ENCODE results near the gene DZIP1.

Gene DZIP1

DNA sequence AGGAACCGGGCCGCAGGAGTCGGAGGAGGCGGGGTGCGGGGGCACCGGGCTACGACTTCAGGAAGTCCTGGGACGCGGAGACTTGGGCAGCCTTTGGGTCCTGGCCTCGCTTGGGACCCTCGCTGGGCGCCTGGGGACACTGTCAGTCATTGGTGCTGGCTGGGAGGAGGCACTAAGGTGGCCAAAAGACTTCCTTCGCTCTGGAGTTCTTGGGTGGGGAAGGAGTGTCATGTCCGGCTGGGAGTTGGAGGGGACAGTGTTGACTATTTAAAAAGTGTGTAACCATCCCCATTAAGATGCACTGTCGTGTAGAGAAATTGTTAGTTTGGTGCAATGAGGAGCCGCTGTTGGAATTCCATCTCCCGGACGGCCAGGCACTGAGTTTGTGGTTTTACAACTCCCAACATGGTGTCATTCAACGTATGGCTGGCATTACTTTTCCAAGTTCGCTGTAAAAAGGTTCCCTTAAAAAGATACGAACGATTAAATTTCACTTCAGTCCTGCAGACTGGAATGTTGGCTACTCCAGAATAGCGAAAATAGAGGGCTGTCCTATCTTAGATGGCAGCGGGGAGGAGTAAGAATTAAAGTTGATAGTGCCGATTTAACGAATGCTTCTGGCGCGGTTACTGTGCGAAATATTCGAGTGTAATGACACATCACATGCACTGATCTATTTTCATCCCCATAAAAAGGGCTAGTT lies 33.2 kb upstream of the DZIP1 start:
- Histone ChIP-seq H2AFZ (ENCODE audit: low read depth, low read length, severe bottlenecking) (peak overlapping the region; percentile 85), H3K27ac (ENCODE audit: low read depth, low read length) (peak overlapping the region; percentile 45; the same call in 1 of the 2 replicates), H3K36me3 (ENCODE audit: low read length) (0 out of 2 replicates have a peak, but pooled peaks cover 2% of the 10 kb centered on the region)

DNA sequence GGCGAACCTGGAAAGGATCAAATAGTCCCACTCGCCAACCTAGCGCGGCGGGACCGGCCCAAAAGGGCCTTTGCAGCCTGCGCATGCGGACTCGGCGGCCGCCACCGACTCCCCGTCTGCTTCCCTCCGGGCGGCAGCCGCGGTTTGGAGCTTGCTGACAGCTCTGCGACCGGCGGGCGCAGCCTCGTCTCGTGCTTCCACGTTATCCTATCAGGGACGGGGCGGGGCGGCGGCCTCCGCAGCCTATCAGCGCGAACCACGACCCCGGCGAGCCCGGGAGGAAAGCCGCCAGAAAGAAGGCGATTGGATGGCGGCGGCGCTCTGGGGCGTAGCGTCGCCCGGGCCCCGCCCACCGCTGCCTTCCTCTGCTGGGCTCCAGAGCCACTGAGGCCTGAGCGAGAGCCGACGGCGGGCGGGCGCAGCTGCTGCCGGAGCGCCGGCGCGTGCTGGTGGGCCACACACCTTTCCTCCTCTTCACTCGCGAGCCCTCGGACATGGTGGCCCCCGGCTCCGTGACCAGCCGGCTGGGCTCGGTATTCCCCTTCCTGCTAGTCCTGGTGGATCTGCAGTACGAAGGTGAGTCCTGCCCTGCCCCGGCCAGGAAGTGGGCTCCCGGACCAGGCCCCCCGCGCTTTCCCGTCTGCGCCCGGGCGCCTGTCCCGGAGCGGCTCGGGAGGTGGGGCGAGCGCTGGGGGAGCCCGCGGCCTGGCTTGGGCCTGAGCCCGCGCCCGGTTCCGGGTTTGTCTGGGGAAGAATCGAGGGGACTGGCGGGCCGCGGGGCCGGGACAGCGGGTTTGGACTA lies 32.5 kb upstream of the DZIP1 start, which contains the start of gene DNAJC3:
Gene DNAJC3, plus strand, starts transcription at position 378 of the 802 bp plus-strand sequence. Its CDS starts 117 bp downstream, at position 495.
- Histone ChIP-seq H3K79me2 (ENCODE audit: insufficient read depth, low read length) (peaks cover 55% of the 10 kb centered on the region), H3K36me3 (ENCODE audit: low read length) (0 out of 2 replicates have a peak, but pooled peaks cover 3% of the 10 kb centered on the region), H3F3A (ENCODE audit: insufficient read depth) (peaks cover 11% of the 10 kb centered on the region; the same call in 1 of the 2 replicates), H3K27ac (ENCODE audit: low read depth, low read length) (peak within 1 kb of the TSS; percentile 54), H4K20me1 (ENCODE audit: low read depth, low read length) (peaks cover 15% of the 10 kb centered on the region; the same call in 1 of the 2 replicates), H3K9ac (ENCODE audit: low read length) (peak within 1 kb of the TSS; percentile 97), H2AFZ (ENCODE audit: low read depth, low read length, severe bottlenecking) (peak within 1 kb of the TSS; percentile 98), H3K27me3 (ENCODE audit: low read length) (no peaks in the 10 kb centered on the region), H3K9me2 (replicated peaks; ENCODE audit: insufficient read depth, low read length) (no peaks in the 10 kb centered on the region), H3K4me3 (ENCODE audit: insufficient read depth, low read length, poor library complexity, severe bottlenecking) (peak within 1 kb of the TSS; percentile 97), H3K9me3 (ENCODE audit: insufficient read depth, low read length) (no peaks in the 10 kb centered on the region), H3K4me2 (ENCODE audit: low read depth, low read length, poor library complexity, severe bottlenecking) (peak within 1 kb of the TSS; percentile 85)
- TF ChIP-seq CTCF (IDR thresholded peaks at IDR 0.05; ENCODE audit: insufficient read depth, low read length, poor library complexity, severe bottlenecking) = no peak
- TF ChIP-seq EZH2phosphoT487 (conservative IDR thresholded peaks at IDR 0.05; ENCODE audit: low read length) = no peak

More for the DNA sequence above, 33.2 kb upstream of the DZIP1 start:
- H3K4me3 ChIP-seq (ENCODE audit: insufficient read depth, low read length, poor library complexity, severe bottlenecking) = peak overlapping the region; percentile 97
- no peaks in the 10 kb centered on the region for H3K9me3 ChIP-seq (ENCODE audit: insufficient read depth, low read length)
- H4K20me1 ChIP-seq (ENCODE audit: low read depth, low read length) = peaks cover 21% of the 10 kb centered on the region; the same call in 1 of the 2 replicates
- H3K4me2 ChIP-seq (ENCODE audit: low read depth, low read length, poor library complexity, severe bottlenecking) = peak overlapping the region; percentile 82
- H3K9ac ChIP-seq (ENCODE audit: low read length) = peak overlapping the region; percentile 97
- H3F3A ChIP-seq (ENCODE audit: insufficient read depth) = peaks cover 11% of the 10 kb centered on the region; the same call in 1 of the 2 replicates
- H3K79me2 ChIP-seq (ENCODE audit: insufficient read depth, low read length) = peaks cover 63% of the 10 kb centered on the region
- H3K9me2 ChIP-seq (replicated peaks; ENCODE audit: insufficient read depth, low read length) = no peaks in the 10 kb centered on the region
- TF ChIP-seq EZH2phosphoT487 (conservative IDR thresholded peaks at IDR 0.05; ENCODE audit: low read length) (no peak), CTCF (IDR thresholded peaks at IDR 0.05; ENCODE audit: insufficient read depth, low read length, poor library complexity, severe bottlenecking) (no peak)
- H3K27me3 ChIP-seq (ENCODE audit: low read length) = no peaks in the 10 kb centered on the region

DNA sequence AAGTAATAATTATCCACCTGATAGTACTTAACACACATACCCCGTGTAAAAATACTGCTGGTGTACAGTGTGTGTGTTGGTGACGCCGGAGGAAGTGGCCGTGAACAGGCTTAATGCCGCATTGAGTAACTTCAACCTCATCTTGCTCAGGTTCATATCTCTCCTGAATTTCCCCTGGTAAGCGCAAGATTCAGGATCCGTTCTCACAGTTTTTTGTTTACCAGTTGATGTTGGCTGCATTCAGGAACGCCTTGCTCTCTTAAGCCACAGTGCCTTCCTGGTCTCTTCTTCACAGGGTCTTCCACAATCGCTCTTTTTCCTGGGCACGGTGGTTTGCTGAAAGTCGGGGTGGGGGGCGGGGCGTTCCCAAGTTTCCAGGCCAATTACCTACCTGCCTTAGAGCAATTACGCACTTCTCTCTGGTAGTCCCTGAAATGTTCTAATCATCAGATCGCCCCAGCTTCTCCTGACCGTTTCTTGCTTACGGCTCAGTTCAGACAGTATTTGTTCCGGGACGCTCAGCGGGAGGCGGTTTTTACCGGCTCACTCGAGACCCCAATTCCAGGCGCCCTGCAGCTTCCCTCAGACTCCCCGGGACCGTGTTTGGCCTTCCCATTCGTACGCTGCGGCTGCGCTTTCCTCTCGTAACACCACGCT lies 31.7 kb upstream of the DZIP1 start:
- TF ChIP-seq CTCF (IDR thresholded peaks at IDR 0.05; ENCODE audit: insufficient read depth, low read length, poor library complexity, severe bottlenecking) = no peak
- no peak for TF ChIP-seq EZH2phosphoT487 (conservative IDR thresholded peaks at IDR 0.05; ENCODE audit: low read length)
- H4K20me1 ChIP-seq (ENCODE audit: low read depth, low read length) = peaks cover 13% of the 10 kb centered on the region; the same call in 1 of the 2 replicates
- H3F3A ChIP-seq (ENCODE audit: insufficient read depth) = peaks cover 11% of the 10 kb centered on the region; the same call in 1 of the 2 replicates
- H3K4me3 ChIP-seq (ENCODE audit: insufficient read depth, low read length, poor library complexity, severe bottlenecking) = peak overlapping the region; percentile 89
- no peaks in the 10 kb centered on the region for H3K9me3 ChIP-seq (ENCODE audit: insufficient read depth, low read length)
- peak overlapping the region; percentile 54 for H3K27ac ChIP-seq (ENCODE audit: low read depth, low read length)
- 0 out of 2 replicates have a peak, but pooled peaks cover 3% of the 10 kb centered on the region for H3K36me3 ChIP-seq (ENCODE audit: low read length)
- H3K27me3 ChIP-seq (ENCODE audit: low read length) = no peaks in the 10 kb centered on the region
- peak overlapping the region; percentile 85 for H3K4me2 ChIP-seq (ENCODE audit: low read depth, low read length, poor library complexity, severe bottlenecking)
- H3K79me2 ChIP-seq (ENCODE audit: insufficient read depth, low read length) = peaks cover 48% of the 10 kb centered on the region
- H3K9ac ChIP-seq (ENCODE audit: low read length) = peak overlapping the region; percentile 88
- no peaks in the 10 kb centered on the region for H3K9me2 ChIP-seq (replicated peaks; ENCODE audit: insufficient read depth, low read length)
- peak overlapping the region; percentile 98 for H2AFZ ChIP-seq (ENCODE audit: low read depth, low read length, severe bottlenecking)

Data from SU-DHL-6 (cell line).